Muscle of arm (tissue), 12 donors: ENCODE measurements around the gene LCP1. TPM values are rescaled to one million over a fixed set of nuclear protein-coding genes. Genes with fewer than 3 reads are reported as not detected.
"Not testable (repeated sequence)": the region's sequence is repeated elsewhere in the genome, so short reads cannot be mapped to it uniquely, and the experiment has no call there.

Source experiments
- DNase-seq: peaks from one replicate; pipeline ENCODE4 v3.0.0-alpha.2; 2013
- polyA plus RNA-seq, 12 donors: library from polyadenylated mRNA; unstranded; fragments of 120-200 nt; gene quantifications; one replicate each; pipeline ENCODE4 v1.2.1, GENCODE V29; 2013; ENCODE audit not compliant: insufficient read length in 12 of 12

LCP1 gene
- polyA plus RNA-seq, 12 donors = 8.2 to 57.8 (median 10.9) TPM; not detected in 1

DNA sequence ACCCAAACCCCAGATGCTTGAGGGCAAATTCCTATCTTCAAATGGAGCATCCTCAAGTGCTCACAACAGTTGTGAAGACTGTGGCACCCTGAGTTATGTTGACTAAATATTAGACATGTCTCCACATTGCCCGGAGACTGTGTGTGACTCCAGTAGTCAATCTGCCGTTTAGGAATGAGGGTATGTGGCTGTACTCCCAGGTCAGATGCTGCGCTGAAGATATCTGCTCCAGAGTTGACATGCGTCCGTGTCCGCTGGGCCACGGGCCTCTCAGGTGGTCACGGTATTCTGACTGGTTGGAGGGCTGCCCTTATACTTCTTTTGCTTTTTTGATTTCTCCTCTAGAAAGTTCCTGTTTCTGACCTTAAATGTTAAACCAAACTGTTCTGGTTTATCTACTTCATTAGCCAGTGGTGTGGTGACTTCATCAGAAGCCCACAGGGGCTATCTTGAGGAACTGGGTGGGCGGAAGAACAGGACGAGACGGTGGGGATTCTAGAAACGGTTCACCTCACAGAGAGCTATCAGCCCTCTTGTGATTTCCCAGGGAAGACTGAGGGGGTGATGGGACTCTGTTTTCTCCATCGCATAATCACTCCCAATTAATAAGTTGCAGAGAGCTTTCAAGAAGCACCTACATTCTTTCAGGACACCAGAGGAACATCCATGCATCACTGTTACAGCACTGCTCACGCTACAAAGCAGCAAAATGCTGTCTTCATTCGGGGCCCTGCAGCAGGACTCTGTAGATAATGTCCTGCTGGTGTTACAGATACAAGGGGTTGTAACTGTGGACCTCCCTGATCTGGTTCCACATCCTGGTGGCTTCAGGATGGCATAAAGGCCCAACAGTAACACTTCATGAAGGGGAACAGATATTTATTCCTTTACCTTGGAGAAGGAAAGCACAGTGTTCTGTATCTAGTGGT is 1.3 kb upstream of the LCP1 start:
- DNase-seq = no peak

DNA sequence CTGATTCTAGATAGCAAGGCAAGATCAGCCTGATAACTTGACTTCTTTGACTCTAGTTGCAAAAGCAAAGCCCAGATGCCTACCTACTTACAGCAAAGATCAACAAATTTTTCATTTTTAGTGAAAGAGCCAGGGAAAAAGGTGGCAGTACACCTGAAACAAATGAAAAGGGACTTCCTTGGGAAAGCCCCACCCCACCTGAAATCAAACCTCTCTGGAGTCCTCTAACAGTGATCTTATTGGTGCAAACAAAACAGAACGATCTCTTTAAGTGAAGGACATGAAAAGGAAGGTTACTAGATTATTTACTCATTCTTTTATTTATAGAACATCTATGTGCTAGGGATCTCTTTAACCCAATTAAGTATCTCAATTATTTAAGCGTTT is 507 bp upstream of the LCP1 start:
- DNase-seq = no peak

DNA sequence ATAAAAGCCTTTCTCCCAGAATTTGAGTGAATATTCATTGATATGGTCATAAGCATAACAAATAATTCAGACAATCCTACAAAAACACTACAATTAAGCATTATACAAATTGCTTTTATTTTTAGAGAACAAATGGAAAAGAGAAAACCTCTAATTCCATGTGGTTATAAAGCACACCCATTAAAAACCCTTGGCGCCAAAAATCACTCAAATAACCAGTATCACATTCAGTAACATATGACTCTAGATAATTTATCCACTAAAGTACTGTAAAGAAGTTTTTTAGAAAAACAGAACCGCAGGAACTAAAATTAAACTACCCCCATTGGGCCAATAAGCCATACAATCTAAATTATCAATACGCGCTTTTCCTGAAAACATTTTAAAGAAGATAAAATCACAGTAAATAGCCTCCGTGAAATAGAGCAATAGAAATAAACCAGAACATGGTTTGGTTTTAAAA is 569 bp downstream of the LCP1 start:
- DNase-seq = no peak

DNA sequence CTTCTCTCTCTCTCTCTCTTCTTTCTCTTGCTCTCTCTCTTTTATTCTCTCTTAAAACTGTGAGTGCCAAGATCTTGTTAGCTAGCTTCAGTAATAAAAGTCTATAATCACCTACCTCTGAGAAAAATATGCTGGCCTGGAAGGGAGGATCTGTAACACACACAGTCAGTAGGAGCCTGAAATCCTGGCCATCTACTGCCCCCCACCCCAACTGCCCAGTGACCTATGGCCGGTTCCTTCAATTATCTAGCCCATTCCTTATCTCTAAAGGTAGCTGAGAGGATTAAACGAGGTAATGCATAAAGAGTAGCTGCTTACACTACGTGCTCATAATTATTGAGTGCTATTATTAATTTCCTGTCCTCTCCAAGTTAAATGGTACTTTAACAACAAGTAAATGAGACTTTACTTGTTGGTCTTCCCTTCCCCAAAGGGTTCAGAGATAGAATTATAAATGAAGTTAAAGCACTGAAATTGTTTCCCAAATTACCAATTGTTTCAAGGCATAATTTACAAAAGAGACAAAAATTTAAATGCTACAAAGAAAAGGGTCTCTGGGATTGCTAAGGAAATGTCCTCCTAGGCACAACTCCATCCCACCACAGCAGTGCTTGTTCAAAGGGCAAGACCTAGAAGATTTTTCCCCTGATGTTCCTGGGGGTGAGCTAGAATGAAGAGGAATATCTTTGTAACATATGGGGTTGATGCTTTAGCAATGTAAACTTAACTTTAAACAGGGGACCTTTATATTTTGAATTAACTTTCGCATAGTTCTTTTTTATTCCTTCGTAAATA is 1.8 kb downstream of the LCP1 start:
- DNase-seq = no peak

DNA sequence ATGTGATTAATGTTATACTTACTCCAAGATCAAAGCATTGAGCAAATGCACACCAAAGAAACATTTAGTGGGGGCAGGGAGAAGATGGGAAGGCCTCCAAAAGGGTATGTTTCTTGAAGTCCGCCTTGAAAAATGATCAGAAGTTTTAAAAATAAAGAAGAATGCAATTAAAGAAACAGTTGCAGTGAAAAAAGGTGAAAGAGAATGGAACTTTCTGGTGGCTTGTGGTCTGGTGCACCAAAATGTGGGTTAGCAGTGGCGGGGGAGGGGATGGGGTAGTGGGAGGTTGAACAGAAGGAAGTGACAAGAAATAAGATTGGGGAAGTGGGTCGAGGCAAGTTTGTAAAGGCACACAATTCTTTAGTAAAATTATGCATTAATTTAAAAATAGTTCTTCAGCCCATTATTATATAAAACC is 2.5 kb downstream of the LCP1 start:
- DNase-seq = no peak

DNA sequence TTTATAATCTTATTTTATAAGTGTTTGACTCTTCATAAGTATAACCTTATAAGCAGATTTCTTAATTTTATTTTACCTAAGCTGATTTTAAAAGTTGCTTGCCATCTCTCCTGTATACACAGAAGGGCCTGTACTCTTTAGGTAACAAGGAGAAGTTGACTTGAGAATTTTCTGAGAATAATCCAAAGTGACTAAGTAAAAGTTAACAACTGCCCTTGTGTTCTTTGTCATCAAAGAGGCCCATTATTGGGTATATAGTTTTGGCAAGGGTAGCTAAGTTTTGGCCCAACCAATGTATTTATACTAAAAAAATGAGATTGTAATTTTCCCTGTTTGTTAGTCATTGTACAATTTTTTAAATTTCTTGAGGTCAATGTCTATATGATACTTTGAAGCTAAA is 3.2 kb downstream of the LCP1 start:
- no peak for DNase-seq

DNA sequence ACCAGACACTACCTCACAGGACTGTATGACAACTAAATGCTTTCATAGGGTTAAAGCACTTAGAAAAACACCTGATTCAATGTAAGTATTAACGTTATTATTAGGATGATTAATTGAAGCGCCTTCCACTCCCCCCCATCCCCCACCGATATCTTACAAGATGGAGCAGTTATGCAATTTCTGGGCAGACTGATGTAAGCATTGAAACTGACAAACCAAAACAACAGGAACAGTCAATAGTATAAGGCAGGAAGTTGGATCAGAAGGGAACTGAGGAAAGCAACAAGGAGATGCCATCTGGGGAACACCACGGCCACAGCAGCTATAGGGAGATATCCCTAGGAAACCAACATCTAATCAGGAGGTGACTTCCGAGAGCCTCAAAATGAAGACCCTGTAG is 3.8 kb downstream of the LCP1 start:
- no peak for DNase-seq

DNA sequence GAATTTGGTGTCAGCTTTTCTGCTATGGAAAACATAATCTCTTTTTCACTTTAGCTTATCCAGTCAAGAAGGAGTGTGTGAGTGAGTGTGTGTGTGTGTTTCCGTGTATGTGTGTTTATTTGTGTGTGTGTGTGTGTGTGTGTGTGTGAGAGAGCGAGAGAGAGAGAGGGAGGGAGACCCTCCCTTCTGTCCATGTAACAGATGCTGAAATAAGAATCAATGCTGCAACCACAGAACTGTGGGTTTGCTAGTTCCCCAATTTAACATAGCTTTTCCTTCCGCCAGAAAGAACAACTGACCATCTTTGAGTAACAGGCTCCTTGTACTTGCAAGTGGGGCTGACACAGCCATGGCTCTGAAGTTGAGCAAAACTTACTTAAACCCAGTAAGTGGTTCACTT is 5.2 kb downstream of the LCP1 start:
- no peak for DNase-seq

DNA sequence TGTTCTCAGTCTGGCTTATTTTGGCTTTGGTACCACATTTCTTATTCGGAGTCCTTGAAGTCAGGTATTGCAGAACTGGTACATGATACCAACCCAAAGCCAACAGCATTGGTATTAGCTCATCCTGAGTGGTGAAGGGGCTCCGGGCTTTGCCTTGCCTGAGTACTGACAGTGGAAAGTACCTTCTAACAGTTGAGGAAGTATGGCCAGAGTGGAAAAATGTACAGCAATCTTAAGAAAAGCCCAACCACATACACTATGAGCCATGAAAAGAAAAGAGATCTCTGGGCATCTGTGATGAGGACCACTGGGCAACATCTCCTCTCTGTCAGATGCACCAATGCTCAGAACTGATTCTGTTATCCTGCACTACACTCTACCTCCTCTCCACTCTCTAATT is 8.3 kb downstream of the LCP1 start:
- DNase-seq = no peak

DNA sequence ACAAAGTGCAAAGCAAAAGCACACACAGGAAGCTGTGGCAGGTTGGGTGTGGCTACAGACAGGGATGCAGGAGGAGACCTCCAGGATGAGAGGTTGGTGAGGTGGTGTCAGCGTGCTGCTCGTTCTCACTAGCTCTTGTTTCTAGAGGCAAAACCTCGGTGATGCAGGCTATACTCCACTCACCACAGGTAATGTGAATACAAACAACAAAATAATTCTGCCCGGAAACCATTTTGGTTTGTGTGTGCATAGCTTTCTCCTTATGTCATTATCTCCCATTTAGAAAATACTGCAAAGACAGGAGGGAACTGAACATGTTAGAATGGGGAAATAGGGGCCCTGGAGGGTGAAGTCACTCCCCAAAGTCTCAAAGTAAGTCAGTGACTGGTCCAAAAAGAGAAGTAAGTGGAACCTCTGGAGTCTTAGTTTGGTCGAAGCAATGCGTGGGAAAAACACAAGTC is 9.4 kb downstream of the LCP1 start:
- no peak for DNase-seq

DNA sequence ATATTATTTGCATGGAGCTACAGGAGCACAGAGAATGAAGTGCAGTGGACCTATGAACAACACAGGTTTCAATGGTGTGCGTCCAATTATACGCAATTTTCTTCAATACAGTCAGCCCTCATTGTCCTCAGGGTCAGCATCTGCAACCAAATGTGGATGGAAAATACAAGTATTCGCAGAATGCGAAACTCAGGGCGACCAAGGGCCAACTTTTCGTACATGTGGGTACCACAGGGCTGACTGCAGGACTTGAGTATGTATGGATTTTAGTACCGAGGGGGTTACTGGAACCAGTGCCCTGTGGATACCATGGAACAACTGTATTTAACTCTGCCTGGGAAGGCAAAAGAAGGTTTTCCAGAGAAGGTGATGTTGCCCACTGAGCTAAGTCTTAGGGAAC is 10.2 kb downstream of the LCP1 start:
- no peak for DNase-seq

DNA sequence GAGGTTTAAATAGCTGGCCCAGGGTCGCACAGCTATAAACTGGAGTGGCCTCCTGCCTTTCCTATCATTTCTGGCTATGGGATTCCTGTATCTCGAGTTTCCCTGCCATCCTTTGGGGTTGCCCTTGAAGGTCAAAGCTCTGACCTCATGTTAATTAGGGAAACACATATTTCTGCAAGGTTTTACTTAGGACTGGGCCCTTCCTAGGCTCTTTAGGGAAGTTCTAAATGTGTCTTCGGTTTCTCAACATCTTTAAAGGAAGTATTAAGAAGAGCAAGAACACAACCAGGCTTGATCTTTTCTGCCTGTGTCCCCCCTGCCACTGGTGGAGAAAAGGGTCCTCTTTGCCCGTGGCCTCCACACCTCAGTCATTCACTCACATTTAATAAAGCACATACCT is 10.8 kb downstream of the LCP1 start:
- no peak for DNase-seq

DNA sequence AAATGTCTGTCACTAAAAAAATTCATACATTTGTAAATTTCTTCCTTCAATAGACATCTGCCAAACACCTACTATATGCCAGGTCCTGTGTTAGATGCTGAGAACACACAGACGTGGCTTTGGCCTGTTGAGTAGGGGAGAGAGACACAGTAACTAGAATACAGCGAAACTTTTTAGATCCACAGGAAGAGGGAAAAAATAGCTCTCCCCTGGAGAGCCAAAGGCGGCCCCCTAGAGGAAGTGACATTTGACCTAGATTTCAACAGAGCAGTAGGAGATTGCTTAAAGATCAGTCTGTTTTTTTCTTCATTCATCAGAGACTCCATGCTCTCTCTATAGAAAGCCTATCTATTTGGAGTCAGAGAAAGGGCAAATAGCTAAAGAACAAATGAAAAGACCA is 11.3 kb downstream of the LCP1 start:
- DNase-seq = no peak

DNA sequence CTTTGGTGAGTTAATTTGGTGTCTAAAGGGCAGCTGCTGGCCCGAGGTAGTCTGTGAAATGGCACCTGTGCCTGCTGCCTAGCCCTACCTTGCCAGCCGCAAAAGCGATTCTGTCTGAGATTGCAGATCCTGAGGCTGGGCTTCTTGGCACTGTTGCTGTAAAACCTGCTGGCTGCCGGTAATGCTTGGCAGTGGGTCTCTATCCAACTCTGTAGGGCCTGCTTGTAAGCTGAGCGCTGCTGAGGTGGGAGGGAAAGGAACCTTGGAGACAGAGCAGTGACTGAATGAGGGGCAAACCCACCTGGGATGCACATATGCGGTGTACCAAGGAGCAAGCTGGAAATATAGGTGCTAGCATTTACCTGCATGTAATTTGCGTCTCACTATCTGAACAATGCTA is 11.7 kb downstream of the LCP1 start:
- DNase-seq = no peak

DNA sequence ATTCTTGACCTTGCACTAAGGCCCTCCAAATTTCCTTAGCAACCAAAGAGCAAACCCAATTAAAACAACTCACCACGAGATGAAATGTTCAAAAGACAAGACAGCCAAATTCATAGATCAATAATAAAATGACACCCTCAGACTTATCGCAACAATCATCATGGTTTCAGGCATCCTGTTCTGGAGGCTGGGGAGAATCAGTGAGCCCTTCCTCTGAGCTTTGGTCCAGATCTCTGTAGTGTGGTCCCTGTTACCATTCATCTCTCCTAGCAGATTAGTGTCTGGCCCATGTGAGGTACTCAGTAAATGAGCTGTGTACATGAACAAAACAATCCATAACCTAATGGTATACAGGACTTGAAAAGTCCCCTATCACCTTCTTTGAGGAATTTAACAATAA is 12.2 kb downstream of the LCP1 start:
- no peak for DNase-seq

DNA sequence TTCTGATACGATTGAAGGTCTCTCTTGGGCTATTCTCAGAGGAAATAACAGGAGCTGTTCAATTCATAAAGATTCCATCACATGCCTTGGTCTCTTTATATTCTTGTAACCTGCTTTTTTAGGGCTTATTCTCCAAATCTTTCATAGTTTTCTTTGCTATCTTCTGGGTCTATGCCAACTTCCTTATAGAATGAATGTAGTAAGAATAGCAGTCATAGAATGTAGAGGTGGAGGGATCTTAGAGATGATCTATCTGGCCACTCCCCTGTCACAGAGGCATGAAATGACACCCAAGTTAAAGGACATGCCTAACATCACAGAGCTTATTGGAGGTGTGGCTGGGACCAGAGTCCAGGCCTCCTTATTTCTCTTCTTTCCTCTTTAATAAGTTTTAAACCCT is 13.2 kb downstream of the LCP1 start:
- DNase-seq = no peak

DNA sequence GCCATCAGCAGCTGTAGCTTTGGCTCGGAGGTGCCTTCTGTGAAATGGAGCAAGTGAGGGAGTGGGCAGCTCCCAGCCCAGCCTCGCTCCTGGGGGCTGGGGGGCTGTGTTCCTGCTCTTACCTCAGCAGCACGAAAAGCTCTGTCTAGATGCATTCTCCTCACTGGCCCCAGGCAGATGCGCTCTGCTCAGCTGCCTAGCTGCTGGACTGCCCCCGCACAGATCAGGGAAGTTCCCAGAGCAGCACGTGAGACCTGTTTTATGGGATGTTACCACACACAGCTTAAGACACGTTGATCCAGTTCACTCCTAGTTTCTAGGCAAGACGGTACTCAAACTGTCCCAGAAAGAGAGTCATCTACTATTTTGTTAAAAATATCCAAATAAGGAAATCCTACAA is 13.6 kb downstream of the LCP1 start:
- DNase-seq = no peak

DNA sequence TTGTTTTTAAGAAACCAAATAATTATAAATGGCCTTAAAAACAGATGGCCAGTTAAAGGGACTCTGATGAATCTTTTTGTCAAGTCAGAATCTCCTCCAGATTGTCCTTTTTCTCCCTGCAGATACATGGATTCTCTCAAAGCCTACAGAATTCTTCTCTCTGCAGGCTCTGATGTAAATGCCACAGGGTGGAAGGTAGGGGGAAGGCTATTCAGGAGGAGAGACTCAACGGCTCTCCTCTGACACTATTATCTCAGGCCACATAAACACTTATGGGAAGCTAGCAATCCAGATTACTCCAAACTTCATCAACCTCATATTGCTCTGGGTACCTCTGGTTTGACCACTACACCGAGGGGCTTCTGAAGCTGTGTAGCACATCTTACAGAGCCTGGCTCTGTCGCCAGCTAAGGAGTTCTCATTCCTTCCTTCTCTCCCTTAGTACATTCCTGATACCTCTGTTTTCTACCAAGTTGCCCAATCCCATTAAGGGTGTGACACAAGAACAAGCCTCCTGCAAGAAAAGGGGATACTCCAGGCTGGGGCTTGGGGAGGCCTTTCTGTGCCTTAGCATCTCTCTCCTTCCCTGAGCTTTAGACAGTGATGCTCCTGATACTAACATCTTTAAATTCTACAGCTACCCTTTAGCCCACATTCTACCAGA is 14.9 kb downstream of the LCP1 start:
- no peak for DNase-seq

DNA sequence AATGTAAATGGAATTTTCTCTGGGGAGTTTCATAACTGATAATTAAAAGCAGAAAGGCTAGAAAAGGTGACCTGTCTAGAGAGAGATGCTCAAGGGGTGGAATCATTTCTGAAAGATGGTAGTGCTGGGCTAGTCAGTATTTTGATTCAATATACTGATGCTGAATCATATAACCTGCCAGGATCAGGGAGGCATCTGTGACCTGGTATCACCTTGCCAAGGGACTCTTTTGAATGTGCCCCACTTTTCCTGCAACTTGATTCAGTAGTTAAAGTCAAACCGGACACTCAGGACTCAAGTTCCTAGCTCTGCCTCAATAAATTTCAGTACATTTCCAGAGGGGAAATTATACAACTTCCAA is 15.8 kb downstream of the LCP1 start:
- no peak for DNase-seq

DNA sequence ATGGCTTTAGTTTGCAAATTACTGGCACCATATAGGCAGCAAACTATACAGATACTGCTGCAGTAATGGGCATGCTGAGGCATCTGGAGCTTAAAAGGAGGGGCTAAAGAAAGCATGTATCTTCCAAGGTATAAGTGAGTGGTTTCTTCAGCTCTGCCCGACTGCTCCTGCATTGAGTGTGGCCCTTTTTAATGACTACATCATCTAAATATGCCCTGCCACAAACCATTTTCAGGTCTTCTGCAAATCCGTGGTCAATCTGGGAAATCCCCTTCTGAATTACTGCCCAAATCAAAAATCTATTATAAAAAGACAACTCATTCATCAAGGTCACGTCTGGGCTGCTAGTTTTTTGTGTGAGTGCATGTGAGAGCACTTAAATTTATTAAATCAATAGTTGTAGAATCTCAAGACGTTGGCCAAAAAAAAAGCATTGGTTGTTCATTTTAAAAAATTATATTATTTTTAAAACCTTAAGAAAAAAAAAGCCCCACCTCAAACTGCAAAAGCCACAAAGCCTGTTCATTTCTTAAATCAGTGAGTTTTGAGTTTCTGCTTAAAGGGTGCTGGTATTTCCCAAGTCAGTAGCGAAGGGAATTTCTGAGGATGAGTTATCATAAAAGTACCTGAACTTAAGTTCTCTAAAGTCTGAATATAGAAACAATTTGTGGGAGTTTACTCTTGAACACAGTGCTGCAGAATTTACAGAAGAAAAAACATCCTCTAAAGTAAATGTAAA is 16.3 kb downstream of the LCP1 start:
- no peak for DNase-seq

DNA sequence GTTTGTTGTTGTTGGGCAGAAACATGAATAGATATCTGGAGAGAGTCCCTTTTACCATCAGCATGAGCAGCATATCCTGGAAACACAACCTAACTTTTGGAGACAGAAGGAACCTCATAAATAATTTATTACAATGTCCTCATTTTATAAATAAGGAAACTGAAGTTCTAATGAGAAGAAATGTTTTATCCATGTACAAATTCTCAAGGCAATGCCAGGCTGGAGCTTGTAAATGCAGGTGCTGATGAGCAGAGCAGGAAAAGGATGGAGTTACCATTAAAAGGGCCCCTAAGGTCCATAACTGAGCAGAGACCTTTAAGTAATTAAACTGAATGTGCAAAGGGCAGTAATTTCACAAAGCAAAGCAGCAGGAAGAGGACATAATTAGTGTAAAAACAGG is 17.3 kb downstream of the LCP1 start:
- no peak for DNase-seq

DNA sequence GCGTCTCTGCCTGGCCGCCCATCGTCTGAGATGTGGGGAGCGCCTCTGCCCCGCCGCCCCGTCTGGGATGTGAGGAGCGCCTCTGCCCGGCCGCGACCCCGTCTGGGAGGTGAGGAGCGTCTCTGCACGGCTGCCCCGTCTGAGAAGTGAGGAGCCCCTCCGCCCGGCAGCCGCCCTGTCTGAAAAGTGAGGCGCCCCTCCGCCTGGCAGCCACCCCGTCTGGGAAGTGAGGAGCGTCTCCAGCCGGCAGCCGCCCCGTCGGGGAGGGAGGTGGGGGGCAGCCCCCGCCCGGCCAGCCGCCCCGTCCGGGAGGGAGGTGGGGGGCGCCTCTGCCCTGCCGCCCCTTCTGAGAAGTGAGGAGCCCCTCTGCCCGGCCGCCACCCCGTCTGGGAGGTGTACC is 19.2 kb downstream of the LCP1 start:
- not testable (repeated sequence) for DNase-seq
